HG02623 (cell line): ENCODE measurements around the gene STK32B.

Experiments
- ATAC-seq: cut with Tn5 transposase; IDR thresholded peaks from one replicate; pipeline ENCODE4 v1.9.1; 2021; ENCODE audit warnings: moderate library complexity; ENCODE audit not compliant: unreplicated experiment

Gene STK32B

DNA sequence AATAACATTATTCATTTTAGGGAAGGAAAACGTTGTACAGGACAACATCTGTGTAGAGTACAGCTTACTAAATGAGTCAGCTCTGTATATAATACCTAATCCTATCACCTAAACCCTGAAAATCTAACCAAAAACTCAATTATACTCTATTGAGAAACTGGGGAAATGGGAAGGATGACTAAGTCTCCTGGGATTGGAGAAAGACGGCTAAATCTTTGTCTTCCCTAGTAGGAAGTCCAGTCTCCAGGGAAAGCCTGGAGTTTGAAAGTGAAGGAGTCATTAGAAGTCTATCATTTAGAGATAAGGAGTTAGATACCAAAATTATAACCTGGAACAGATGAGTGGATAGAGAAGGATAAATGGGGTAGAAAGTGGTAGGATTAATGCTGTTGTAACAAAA is 286.5 kb downstream of the STK32B start:
- no peak for ATAC-seq

- ATAC-seq, result no peak
Measured at GRCh38 chr4:5338531-5338930, 287.3 kb downstream of the STK32B start.

DNA sequence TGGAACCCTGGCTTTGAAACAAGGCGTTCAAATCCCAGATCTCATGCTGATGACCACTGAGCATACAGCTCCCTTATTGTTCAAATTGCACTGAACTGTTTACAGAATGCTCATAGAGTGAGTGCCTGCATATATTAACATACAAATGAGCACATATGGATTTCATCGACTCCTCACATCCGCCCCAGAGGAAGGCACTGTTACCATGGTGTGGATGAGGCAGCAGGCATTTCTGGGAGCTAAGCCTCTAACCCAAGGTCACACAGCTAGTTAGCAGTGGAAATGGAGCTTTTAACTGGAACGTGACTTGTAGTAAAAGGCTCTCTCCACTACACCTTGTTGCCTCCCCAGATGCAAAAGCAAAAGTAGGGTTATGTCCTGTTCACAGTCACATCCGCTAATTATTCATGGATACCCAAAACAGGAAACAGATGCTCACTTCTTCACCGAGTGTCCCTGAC is 289.7 kb downstream of the STK32B start:
- no peak for ATAC-seq

DNA sequence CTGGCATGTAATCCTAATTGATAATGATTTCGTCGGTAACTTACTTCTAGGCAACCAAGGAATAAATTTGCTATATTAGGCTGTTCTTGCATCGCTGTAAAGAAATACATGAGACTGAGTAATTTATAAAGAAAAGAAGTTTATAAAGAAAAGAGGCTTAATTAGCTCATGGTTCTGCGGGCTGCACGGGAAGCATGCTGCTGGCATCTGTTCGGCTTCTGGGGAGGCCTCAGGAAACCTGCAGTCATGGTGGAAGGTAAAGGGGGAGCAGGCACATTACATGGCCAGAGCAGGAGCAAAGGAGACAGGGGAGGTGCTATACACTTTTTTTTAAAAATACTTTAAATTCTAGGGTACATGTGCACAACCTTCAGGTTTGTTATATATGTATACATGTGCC is 290.2 kb downstream of the STK32B start:
- no peak for ATAC-seq

DNA sequence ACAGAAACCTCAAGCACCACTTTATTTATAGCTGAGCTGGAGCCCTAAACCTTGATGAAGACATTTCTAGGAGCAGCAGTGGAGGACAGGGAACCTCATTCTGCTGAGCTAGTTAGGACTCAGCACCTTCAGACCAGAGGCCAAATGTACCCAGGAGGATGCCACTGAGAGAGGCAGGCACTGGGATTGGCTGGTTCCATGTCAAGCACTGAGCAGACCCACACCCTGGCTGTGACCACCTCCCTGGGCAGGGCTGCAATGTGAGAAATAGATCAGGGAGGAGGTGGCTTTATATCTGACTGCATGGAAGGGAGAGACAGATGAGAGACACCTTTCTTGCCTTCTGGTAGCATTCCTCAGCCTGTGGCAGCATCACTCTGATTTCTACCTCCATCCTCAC is 304.6 kb downstream of the STK32B start:
- no peak for ATAC-seq

DNA sequence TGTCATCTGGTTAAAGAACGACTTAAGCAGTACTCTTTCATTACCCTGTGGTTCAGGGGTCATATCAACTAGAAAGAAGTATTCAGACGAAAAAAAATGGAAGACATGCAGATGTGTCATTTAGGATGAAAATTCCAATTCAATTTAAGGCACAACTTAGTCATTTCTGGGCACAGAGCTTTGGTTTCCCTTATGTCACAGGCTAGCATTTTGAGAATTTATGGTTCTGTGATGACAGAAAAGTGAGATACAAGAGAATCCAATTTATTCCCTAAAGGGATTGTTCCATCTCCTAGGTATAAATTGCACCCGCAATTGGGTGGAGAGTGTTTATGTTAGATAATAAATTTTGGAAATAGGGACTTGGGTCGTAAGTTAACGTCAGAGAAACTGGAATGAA is 306.6 kb downstream of the STK32B start:
- ATAC-seq, result no peak

DNA sequence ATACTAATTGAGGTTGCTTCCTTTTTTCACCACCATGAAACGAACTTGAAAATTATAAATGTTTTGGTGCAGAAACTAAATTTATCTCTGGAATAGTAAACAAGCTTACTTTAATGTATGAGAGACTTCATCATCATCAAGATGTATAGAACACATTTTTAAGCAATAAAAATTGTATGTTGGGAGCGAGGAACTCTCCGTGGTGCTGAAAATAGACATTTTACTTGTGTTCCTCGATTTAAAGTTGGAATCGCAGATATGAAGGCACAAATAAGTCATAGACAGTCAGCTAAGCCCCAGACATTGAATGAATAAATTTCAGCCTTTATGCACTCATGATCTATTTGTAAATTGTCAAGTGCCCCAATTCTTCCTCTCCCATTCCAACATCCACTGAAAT is 310.7 kb downstream of the STK32B start:
- no peak for ATAC-seq

GRCh38 chr4:5364406-5364805 is 313.1 kb downstream of the STK32B start:
- ATAC-seq, result no peak

- no peak for ATAC-seq
Measured at GRCh38 chr4:5365071-5366008, 314.1 kb downstream of the STK32B start.

- ATAC-seq, result no peak
Measured at GRCh38 chr4:5366009-5366386, 314.7 kb downstream of the STK32B start.

DNA sequence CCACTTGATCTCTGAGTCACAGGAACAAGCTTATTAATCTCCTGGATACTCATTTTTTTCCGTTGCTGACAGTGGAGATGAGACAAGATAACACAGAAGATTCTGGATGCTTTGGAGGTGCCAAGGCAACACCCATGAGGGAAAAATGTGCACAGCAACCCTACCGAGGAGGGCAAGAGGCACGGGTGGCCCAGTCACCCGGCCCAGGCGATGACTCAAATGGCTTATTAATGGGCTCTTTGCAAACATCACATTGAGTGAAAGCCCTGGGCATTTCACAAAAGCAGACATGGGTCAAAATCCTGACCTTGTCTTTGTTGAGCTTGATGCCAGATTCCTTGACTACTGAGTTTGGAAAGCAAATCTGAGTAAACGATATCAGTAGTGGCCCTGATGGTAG is 315.1 kb downstream of the STK32B start:
- ATAC-seq, result no peak

- ATAC-seq, result no peak
Measured at GRCh38 chr4:5368426-5368825, 317.1 kb downstream of the STK32B start.

GRCh38 chr4:5370286-5370685 is 319.0 kb downstream of the STK32B start:
- ATAC-seq, result no peak

DNA sequence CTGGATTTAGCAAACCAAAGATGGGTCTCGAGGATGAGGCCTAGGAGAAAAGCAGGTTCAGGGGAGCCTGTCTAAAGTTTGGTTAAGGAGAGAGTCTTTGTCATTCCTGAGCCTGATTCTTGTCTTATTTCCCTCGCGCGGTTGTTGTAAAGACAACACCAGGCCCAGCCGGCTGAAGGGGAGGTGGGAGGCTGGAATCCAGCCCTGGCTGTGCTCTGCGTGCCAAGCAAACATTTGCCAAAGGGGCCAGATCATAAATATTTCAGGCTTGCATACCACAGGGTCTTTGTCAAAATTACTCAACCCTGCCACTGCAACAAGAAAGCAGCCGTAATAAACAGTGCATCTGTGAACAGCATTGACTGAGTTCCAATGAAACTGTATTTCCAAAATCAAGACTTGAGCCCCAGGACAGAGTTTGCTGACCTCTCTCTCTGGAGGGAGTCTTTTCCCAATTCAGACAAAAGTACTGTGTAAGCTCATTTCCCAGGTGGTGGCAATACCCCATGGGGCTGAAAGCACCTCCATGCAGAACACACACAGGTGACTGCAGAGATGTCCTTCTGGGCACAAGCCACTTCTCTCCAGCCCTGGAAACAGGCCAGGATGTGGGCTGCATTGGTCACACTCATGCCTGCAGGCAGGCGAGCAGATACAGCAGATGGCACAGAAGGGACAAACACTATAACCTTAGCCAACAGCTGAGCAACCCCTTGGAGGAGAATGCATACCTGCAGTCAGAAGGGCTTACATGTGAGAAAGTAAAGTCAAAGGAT is 320.3 kb downstream of the STK32B start:
- no peak for ATAC-seq

GRCh38 chr4:5372198-5372597 is 320.9 kb downstream of the STK32B start:
- no peak for ATAC-seq

GRCh38 chr4:5373327-5373726 is 322.0 kb downstream of the STK32B start:
- no peak for ATAC-seq

GRCh38 chr4:5374592-5374991 is 323.3 kb downstream of the STK32B start:
- no peak for ATAC-seq

DNA sequence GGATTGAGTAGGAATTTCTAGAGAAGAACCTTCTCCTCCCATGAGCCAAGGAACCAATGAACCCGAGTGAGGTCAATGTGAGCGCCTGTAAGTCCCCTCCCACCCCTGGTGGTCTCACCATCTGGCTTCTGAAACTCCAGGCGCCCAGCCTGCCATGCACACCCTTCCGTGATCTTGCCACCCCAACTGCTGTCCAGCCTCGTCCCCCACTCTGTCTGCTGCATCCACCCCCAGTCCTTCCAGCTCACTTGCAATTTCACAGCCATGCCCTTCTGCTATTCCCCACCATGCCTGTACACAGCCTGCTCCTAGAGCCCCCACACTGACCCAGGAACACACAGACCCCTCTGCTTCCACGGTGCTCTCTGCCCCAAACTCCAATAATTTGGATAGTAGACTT is 323.7 kb downstream of the STK32B start:
- no peak for ATAC-seq

DNA sequence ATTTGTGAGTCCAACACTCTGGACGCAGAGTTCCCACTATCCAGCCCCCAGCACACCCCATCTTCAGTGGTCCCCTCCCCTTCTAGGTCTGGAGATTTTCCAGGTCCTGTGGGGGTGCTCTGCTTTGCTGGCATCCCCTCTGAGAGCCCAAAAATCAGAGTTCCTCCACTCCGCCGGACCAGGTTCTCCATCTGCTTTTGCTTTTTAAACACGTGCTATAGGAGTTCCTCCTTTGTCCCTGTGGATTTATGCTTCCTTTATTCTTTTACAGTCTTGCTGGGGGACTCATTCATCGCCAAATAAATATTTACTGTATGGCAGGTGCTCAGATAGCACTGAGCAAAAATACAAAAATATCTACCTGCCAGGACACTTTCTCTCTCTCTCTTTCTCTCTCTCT is 324.7 kb downstream of the STK32B start:
- ATAC-seq, result no peak

DNA sequence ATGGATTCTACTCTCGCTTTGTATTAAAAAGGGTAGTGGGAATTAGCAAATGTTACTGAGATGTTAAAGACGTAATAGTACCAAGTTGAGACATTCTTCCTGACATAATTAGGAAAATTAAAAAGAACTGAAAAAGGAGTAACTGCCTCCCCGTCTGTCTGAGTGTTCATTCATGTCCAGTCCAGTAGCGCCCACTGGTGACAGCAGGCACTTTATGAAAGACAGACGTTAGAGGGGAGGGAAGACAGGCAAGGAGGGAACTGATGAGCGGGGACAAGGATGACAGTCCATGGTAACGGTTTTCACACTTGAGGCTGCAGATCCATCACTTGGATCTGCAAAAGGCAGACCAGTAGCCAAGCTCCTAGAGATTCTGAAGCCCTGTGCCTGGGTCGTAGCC is 326.7 kb downstream of the STK32B start:
- ATAC-seq, result no peak

DNA sequence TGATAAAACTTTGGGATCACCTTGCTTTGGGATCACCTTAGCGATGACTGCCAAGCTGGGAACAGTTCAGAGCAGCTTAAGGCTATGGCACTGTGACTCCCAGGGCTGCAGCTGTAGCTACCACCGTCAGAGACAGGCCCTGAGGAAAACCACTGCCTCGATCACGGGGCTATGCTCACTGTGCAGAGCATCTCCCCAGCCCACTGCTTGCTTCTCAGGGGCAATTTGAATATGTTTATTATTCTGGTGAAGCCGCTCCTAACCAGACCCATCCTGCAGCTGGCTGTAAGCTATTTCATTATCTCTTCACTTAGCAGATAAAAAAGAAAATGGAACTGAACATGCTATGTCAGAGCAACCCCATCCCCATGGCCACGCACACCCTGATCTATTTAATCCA is 328.6 kb downstream of the STK32B start:
- ATAC-seq, result no peak

DNA sequence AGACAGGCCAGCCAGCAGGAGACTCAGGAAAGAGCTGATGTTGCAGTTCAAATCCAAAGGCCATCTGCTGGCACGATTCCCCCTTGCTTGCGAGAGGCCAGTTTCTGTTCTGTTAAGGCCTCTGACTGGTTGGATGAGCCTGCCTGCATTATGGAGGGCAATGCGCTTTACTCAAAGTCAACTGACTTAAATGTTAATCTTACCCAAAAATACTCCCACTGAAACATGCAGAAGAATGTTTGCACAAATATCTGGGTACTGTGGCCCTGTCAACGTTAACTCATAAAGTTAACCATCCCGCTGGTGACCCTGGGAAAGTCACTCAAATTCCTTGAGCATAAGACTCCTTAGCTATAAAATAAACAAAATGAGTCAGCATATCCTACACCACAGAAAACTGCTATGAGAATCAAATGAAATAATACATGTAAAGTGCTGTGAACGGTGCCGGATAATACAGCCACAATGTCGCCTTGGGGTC is 330.7 kb downstream of the STK32B start:
- no peak for ATAC-seq
